ENCODE data around the gene MTARC2.

MTARC2 gene

GRCh38 chr1:220772846-220773245 is 24.7 kb downstream of the MTARC2 start:
- no peaks in the 10 kb centered on the region for H3K9me3 ChIP-seq (ENCODE audit: low read length)
- no peaks in the 10 kb centered on the region for H3K4me1 ChIP-seq (ENCODE audit: insufficient read depth, low read length)
- H3K4me3 ChIP-seq (ENCODE audit: low read depth in 1 of 2, low read length in 2 of 2), result no peak overlapping the region
- H3K27me3 ChIP-seq (ENCODE audit: control insufficient read depth in 1 of 2, insufficient read depth in 2 of 2, low read length in 2 of 2), result no peaks in the 10 kb centered on the region
- H3K9ac ChIP-seq (ENCODE audit: low read length), result no peak overlapping the region
- no peak overlapping the region for H3K27ac ChIP-seq (ENCODE audit: low read depth, low read length)
- H3K36me3 ChIP-seq (ENCODE audit: insufficient read depth, low read length), result peaks cover 18% of the 10 kb centered on the region

DNA sequence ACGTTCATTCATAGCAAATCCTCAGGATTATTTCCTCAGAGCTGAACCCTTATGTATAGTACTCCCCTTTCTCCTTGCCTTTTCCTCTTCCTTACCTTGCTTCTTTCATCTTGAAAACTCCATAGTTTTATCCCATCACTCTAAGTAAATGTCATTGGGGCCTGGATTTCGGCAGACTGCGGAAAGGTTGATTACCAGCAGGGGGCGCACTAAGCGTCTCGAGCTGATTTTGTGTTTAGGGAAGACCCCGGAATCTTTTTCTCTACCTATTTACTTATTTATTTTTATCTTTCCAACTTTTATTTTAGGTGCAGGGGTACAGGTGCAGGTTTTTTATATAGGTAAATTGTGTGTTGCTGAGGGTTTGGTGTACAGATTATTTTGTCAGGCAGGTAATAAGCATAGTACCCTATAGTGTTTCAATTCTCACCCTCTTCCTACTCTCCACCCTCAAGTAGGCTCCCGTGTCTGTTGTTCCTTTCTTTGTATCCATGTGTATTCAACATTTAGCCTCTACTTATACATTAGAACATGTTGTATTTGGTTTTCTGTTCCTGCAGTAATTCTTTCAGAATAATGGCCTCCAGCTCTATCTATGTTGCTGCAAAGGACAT is 27.2 kb downstream of the MTARC2 start:
- Histone ChIP-seq H3K27ac (ENCODE audit: low read depth, low read length) (no peak overlapping the region), H3K36me3 (ENCODE audit: insufficient read depth, low read length) (peaks cover 17% of the 10 kb centered on the region), H3K9ac (ENCODE audit: low read length) (no peak overlapping the region), H3K9me3 (ENCODE audit: low read length) (no peaks in the 10 kb centered on the region), H3K4me1 (ENCODE audit: insufficient read depth, low read length) (no peaks in the 10 kb centered on the region), H3K4me3 (ENCODE audit: low read depth in 1 of 2, low read length in 2 of 2) (no peak overlapping the region), H3K27me3 (ENCODE audit: control insufficient read depth in 1 of 2, insufficient read depth in 2 of 2, low read length in 2 of 2) (no peaks in the 10 kb centered on the region)

GRCh38 chr1:220776254-220776653 is 28.1 kb downstream of the MTARC2 start:
- no peak overlapping the region for H3K9ac ChIP-seq (ENCODE audit: low read length)
- no peak overlapping the region for H3K27ac ChIP-seq (ENCODE audit: low read depth, low read length)
- H3K4me3 ChIP-seq (ENCODE audit: low read depth in 1 of 2, low read length in 2 of 2), result no peak overlapping the region
- H3K4me1 ChIP-seq (ENCODE audit: insufficient read depth, low read length), result no peaks in the 10 kb centered on the region
- no peaks in the 10 kb centered on the region for H3K27me3 ChIP-seq (ENCODE audit: control insufficient read depth in 1 of 2, insufficient read depth in 2 of 2, low read length in 2 of 2)
- H3K9me3 ChIP-seq (ENCODE audit: low read length), result no peaks in the 10 kb centered on the region
- H3K36me3 ChIP-seq (ENCODE audit: insufficient read depth, low read length), result peaks cover 8% of the 10 kb centered on the region

DNA sequence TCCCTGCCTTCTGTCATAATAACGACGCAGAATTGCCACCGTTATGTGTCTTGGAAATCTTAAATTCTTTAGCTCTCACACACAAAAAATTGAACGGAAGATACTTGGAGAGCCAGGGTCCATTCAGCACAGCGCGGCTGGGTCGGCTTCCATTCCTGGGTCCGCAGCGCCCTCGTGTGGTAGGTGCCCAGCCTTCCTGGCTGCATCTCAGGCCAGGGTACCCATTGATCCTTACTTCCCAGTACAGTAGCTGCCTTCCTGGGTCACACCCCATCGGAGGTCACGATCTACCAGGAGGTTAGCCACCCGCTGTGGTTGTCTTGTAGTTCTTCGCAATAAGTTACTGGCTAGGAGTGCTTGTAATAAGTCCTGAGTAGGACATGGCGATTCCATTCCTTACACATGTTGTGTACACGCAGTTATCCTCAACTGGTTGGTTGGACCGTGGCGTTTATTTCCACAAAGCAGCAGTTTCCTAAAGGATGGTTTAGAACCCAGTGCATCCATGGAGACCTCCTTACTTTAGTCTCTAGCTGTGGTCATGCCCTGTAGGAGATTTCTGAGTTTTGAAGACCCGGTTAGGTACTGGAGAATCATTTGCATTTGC is 28.7 kb downstream of the MTARC2 start:
- peaks cover 8% of the 10 kb centered on the region for H3K36me3 ChIP-seq (ENCODE audit: insufficient read depth, low read length)
- no peak overlapping the region for H3K4me3 ChIP-seq (ENCODE audit: low read depth in 1 of 2, low read length in 2 of 2)
- no peaks in the 10 kb centered on the region for H3K27me3 ChIP-seq (ENCODE audit: control insufficient read depth in 1 of 2, insufficient read depth in 2 of 2, low read length in 2 of 2)
- H3K4me1 ChIP-seq (ENCODE audit: insufficient read depth, low read length), result no peaks in the 10 kb centered on the region
- no peak overlapping the region for H3K9ac ChIP-seq (ENCODE audit: low read length)
- no peak overlapping the region for H3K27ac ChIP-seq (ENCODE audit: low read depth, low read length)
- no peaks in the 10 kb centered on the region for H3K9me3 ChIP-seq (ENCODE audit: low read length)

- H3K27me3 ChIP-seq (ENCODE audit: control insufficient read depth in 1 of 2, insufficient read depth in 2 of 2, low read length in 2 of 2), result no peaks in the 10 kb centered on the region
- H3K36me3 ChIP-seq (ENCODE audit: insufficient read depth, low read length), result peaks cover 8% of the 10 kb centered on the region
- no peak overlapping the region for H3K9ac ChIP-seq (ENCODE audit: low read length)
- H3K27ac ChIP-seq (ENCODE audit: low read depth, low read length), result no peak overlapping the region
- no peak overlapping the region for H3K4me3 ChIP-seq (ENCODE audit: low read depth in 1 of 2, low read length in 2 of 2)
- H3K9me3 ChIP-seq (ENCODE audit: low read length), result no peaks in the 10 kb centered on the region
- H3K4me1 ChIP-seq (ENCODE audit: insufficient read depth, low read length), result peaks cover 21% of the 10 kb centered on the region
Measured at GRCh38 chr1:220783453-220783852, 35.3 kb downstream of the MTARC2 start.

GRCh38 chr1:220784751-220785150 is 36.6 kb downstream of the MTARC2 start:
- Histone ChIP-seq H3K27ac (ENCODE audit: low read depth, low read length) (no peak overlapping the region), H3K9me3 (ENCODE audit: low read length) (no peaks in the 10 kb centered on the region), H3K27me3 (ENCODE audit: control insufficient read depth in 1 of 2, insufficient read depth in 2 of 2, low read length in 2 of 2) (no peaks in the 10 kb centered on the region), H3K4me1 (ENCODE audit: insufficient read depth, low read length) (peaks cover 21% of the 10 kb centered on the region), H3K36me3 (ENCODE audit: insufficient read depth, low read length) (peaks cover 6% of the 10 kb centered on the region), H3K9ac (ENCODE audit: low read length) (no peak overlapping the region), H3K4me3 (ENCODE audit: low read depth in 1 of 2, low read length in 2 of 2) (no peak overlapping the region)

DNA sequence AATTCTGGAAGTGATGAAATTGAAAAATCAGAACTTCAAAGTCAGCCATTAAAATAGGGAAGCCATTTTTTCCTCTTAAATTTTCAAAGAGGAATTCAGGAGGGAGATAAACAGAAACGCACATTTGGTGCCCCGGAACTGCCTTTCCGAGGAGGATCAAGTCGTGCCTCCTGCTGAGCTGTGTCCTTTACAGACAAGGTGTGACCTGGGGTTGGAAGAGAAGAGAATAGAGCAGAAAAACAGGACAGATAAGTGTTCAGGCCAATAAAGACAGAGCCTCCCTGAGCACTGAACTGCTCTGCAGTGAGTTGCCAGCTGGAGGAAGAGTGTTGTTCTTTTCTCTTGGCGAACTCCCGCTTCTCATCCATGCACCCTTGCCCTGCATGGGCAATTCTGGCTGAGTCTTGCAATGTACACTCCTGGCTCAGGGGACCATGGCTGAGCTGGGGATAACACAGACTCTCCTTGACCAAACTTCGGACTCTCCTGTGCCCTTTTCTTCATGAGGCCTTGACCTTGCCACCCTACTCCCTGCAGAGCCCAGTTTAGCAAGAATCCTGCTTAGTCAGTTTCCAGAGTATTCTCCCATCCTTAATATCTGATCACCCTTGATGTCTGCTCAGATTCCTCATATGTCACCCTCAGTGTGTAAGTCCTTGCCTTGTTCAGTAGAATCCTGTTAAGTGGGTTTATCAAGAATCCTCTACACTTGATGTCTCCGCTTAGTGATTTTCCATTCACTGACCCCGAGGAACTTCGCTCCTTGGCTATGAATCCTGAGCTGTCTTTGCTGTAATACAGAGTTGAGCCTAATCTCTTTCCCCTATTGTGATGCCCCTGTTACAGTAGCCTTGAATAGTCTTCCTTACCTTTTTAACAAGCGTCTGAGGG is 37.3 kb downstream of the MTARC2 start:
- H3K4me3 ChIP-seq (ENCODE audit: low read depth in 1 of 2, low read length in 2 of 2), result peak overlapping the region in 1 of 2 donors; percentile 70
- H3K27me3 ChIP-seq (ENCODE audit: control insufficient read depth in 1 of 2, insufficient read depth in 2 of 2, low read length in 2 of 2), result no peaks in the 10 kb centered on the region
- peak overlapping the region; percentile 71 for H3K27ac ChIP-seq (ENCODE audit: low read depth, low read length)
- H3K9me3 ChIP-seq (ENCODE audit: low read length), result no peaks in the 10 kb centered on the region
- H3K36me3 ChIP-seq (ENCODE audit: insufficient read depth, low read length), result no peaks in the 10 kb centered on the region
- H3K4me1 ChIP-seq (ENCODE audit: insufficient read depth, low read length), result peaks cover 21% of the 10 kb centered on the region
- H3K9ac ChIP-seq (ENCODE audit: low read length), result no peak overlapping the region

DNA sequence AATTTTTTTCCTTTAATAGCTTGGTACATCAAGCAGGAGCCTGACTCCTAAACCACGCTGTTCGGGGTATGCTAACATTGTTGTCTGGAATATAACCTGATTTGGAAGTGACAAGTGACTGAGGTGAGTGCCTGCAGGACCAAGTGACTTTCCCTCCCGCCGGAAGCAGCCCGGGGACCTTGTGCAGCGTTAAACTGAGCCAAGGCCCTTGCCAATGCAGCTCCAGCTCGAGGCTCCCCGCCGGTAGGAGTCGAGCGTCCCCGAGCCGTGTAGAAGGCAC is 37.9 kb downstream of the MTARC2 start:
- Histone ChIP-seq H3K4me3 (ENCODE audit: low read depth in 1 of 2, low read length in 2 of 2) (peak overlapping the region; percentile 66 to 70), H3K36me3 (ENCODE audit: insufficient read depth, low read length) (no peaks in the 10 kb centered on the region), H3K27me3 (ENCODE audit: control insufficient read depth in 1 of 2, insufficient read depth in 2 of 2, low read length in 2 of 2) (no peaks in the 10 kb centered on the region), H3K27ac (ENCODE audit: low read depth, low read length) (peak overlapping the region; percentile 71), H3K9ac (ENCODE audit: low read length) (peak overlapping the region; percentile 37), H3K4me1 (ENCODE audit: insufficient read depth, low read length) (peaks cover 21% of the 10 kb centered on the region), H3K9me3 (ENCODE audit: low read length) (no peaks in the 10 kb centered on the region)

DNA sequence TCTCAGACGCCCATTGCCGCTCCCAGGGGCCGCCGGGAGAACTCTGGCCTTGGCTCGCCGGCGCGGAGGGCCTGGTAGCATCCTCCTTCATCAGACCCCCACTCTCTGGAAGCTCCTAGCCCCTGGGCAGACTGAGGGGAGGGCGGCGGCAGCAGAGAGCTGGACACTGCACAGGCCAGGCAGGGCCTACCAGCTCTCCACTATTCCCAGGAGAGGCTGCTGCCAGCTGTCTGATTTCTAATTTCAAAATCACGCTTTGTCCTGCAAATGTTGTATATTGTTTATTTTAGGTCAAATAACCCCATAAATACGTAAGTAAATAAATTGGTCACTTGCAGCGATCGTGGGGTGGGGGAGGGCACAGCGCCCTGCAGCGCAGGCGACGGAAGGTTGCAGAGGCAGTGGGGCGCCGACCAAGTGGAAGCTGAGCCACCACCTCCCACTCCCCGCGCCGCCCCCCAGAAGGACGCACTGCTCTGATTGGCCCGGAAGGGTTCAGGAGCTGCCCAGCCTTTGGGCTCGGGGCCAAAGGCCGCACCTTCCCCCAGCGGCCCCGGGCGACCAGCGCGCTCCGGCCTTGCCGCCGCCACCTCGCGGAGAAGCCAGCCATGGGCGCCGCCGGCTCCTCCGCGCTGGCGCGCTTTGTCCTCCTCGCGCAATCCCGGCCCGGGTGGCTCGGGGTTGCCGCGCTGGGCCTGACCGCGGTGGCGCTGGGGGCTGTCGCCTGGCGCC is 38.4 kb downstream of the MTARC2 start, which contains the start of gene MTARC1:
MTARC1 (plus strand) TSS at position 577 of the 732 bp plus-strand sequence; CDS start at position 609, 32 bp downstream.
- no peaks in the 10 kb centered on the region for H3K9me3 ChIP-seq (ENCODE audit: low read length)
- peak within 1 kb of the TSS; percentile 59 for H3K9ac ChIP-seq (ENCODE audit: low read length)
- no peaks in the 10 kb centered on the region for H3K36me3 ChIP-seq (ENCODE audit: insufficient read depth, low read length)
- no peaks in the 10 kb centered on the region for H3K27me3 ChIP-seq (ENCODE audit: control insufficient read depth in 1 of 2, insufficient read depth in 2 of 2, low read length in 2 of 2)
- peak within 1 kb of the TSS; percentile 71 for H3K27ac ChIP-seq (ENCODE audit: low read depth, low read length)
- peaks cover 21% of the 10 kb centered on the region for H3K4me1 ChIP-seq (ENCODE audit: insufficient read depth, low read length)
- H3K4me3 ChIP-seq (ENCODE audit: low read depth in 1 of 2, low read length in 2 of 2), result peak within 1 kb of the TSS; percentile 66 to 70

GRCh38 chr1:220787069-220787619 is 39.0 kb downstream of the MTARC2 start:
- Histone ChIP-seq H3K4me1 (ENCODE audit: insufficient read depth, low read length) (peaks cover 21% of the 10 kb centered on the region), H3K9ac (ENCODE audit: low read length) (peak overlapping the region; percentile 59)

DNA sequence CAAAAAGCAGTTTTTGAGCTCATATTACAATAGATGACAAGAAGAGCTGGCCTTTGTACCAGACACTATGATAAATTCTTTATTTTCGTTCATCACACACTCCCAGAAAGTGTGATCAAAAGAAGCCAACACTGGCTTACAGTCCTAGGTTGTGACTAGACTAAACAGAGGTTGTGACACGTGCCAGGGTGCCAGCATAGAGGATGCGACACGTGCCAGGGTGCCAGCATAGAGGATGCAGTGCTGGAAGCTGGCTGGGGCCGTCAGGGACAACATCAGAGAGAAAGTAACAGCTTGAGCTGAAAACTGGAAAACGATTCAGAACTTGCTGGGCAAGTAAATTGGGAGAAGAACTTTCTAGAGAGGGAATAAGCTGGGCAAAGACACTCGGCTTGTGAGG is 40.8 kb downstream of the MTARC2 start:
- H3K27ac ChIP-seq (ENCODE audit: low read depth, low read length), result no peak overlapping the region
- no peaks in the 10 kb centered on the region for H3K36me3 ChIP-seq (ENCODE audit: insufficient read depth, low read length)
- no peaks in the 10 kb centered on the region for H3K9me3 ChIP-seq (ENCODE audit: low read length)
- peaks cover 21% of the 10 kb centered on the region for H3K4me1 ChIP-seq (ENCODE audit: insufficient read depth, low read length)
- H3K27me3 ChIP-seq (ENCODE audit: control insufficient read depth in 1 of 2, insufficient read depth in 2 of 2, low read length in 2 of 2), result no peaks in the 10 kb centered on the region
- no peak overlapping the region for H3K9ac ChIP-seq (ENCODE audit: low read length)
- no peak overlapping the region for H3K4me3 ChIP-seq (ENCODE audit: low read depth in 1 of 2, low read length in 2 of 2)

More at GRCh38 chr1:220787069-220787619, 39.0 kb downstream of the MTARC2 start:
- Histone ChIP-seq H3K4me3 (ENCODE audit: low read depth in 1 of 2, low read length in 2 of 2) (peak overlapping the region; percentile 66 to 70), H3K27me3 (ENCODE audit: control insufficient read depth in 1 of 2, insufficient read depth in 2 of 2, low read length in 2 of 2) (no peaks in the 10 kb centered on the region), H3K9me3 (ENCODE audit: low read length) (no peaks in the 10 kb centered on the region), H3K36me3 (ENCODE audit: insufficient read depth, low read length) (no peaks in the 10 kb centered on the region), H3K27ac (ENCODE audit: low read depth, low read length) (peak overlapping the region; percentile 42)

Data from muscle layer of colon (tissue), 2 donors.